ENCODE results near the gene SZT2. TPM values are rescaled to one million over a fixed set of nuclear protein-coding genes. Genes with fewer than 3 reads are reported as not detected.
"Not testable (repeated sequence)": the region's sequence is repeated elsewhere in the genome, so short reads cannot be mapped to it uniquely, and the experiment has no call there.

Gene SZT2
- total RNA-seq, 1 experiment from 2014 or later = 77.3 TPM

DNA sequence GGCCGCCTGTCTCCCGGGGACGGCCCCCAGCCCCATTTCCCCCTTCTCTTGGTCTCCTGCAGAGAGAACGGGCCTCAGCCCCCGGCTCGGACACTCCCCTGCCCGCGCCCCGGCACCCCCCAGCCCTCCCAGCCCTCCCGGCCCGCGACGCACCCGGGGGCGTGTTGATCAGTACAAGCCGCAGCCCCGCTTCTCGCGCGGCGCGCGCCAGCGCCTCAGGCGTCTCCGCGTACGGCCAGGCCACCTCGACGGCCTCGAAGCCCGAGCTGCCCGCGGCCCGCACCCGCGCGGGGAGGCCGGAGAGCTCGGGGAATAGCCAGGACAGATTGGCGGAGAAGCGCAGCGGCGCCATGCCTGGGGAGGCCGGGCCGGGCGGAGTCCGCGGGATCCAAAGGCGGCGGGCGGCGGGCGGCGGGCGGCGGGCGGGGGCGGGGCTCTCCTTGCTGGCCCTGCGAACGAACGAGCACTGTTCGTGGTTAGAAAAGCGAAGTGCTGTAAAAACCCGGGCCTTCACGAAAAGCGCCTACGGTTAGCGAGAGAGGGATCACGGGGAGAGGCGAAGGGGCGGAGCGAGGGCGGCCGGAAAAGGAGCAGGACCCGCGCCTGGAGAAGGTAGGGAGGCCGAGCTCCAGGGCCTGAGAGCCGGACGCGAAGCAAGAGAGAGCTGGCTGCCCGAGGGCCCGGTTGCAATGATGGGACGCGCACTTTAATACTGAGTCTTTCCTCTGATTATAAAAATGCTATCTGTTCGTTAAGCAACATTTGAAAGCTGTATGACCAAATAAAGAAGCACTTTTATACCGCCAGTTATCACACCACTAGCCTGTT, 64.0 kb downstream of the SZT2 start, which contains the start of gene HYI:
Gene HYI (minus strand): TSS at position 490 of the 828 bp plus-strand sequence. CDS start 138 bp downstream, at position 352.
- Mint-ChIP-seq H3K36me3 (ENCODE audit: insufficient read depth, unreplicated experiment) (peaks cover 60% of the 10 kb centered on the region), H3K4me3 (ENCODE audit: low read depth, unreplicated experiment) (peak within 1 kb of the TSS; percentile 49), H3K27ac (ENCODE audit: unreplicated experiment) (peak within 1 kb of the TSS; percentile 90), H3K4me1 (ENCODE audit: low read depth, unreplicated experiment) (peaks cover 22% of the 10 kb centered on the region), H3K27me3 (ENCODE audit: unreplicated experiment) (no peaks in the 10 kb centered on the region), H3K9me3 (ENCODE audit: low read depth, unreplicated experiment) (peaks cover 3% of the 10 kb centered on the region)
- CTCF ChIA-PET = interaction anchor here (0.6 to 1.5 kb wide), 6 partner anchors 11 to 83 kb away, joined by 3 to 4 read pairs (median 3); no protein-coding TSS in a partner anchor
- intact Hi-C loops (cut with micrococcal nuclease; ENCODE audit: unreplicated experiment) = loop anchor here (5.0 kb wide), 1 partner anchor 74 kb away; no protein-coding TSS in a partner anchor
- BruUV-seq (replicated peaks) = no TSS peak
- no peak for TF ChIP-seq CTCF (IDR thresholded peaks at IDR 0.05; ENCODE audit: unreplicated experiment)
- peak; percentile 85 for DNase-seq

- CTCF ChIA-PET = interaction anchor here (0.6 to 1.5 kb wide), 5 partner anchors 11 to 82 kb away, joined by 3 to 4 read pairs (median 3); no protein-coding TSS in a partner anchor
- H3K4me1 Mint-ChIP-seq (ENCODE audit: low read depth, unreplicated experiment) = peaks cover 22% of the 10 kb centered on the region
- no peak for TF ChIP-seq CTCF (IDR thresholded peaks at IDR 0.05; ENCODE audit: unreplicated experiment)
- H3K36me3 Mint-ChIP-seq (ENCODE audit: insufficient read depth, unreplicated experiment) = peaks cover 52% of the 10 kb centered on the region
- intact Hi-C loops (cut with micrococcal nuclease; ENCODE audit: unreplicated experiment) = loop anchor here (5.0 kb wide), 1 partner anchor 73 kb away; no protein-coding TSS in a partner anchor
- no peaks in the 10 kb centered on the region for H3K27me3 Mint-ChIP-seq (ENCODE audit: unreplicated experiment)
- peak overlapping the region; percentile 90 for H3K27ac Mint-ChIP-seq (ENCODE audit: unreplicated experiment)
- BruUV-seq (replicated peaks) = TSS peak; percentile 83
- DNase-seq = peak; percentile 84
- H3K9me3 Mint-ChIP-seq (ENCODE audit: low read depth, unreplicated experiment) = peaks cover 3% of the 10 kb centered on the region
- H3K4me3 Mint-ChIP-seq (ENCODE audit: low read depth, unreplicated experiment) = peak overlapping the region; percentile 49
These were observed 64.7 kb downstream of the SZT2 start for GRCh38 chr1:43454270-43455011.

GRCh38 chr1:43455213-43455889, 65.7 kb downstream of the SZT2 start:
- DNase-seq = no peak
- Mint-ChIP-seq H3K9me3 (ENCODE audit: low read depth, unreplicated experiment) (peaks cover 6% of the 10 kb centered on the region), H3K27ac (ENCODE audit: unreplicated experiment) (no peak overlapping the region), H3K36me3 (ENCODE audit: insufficient read depth, unreplicated experiment) (peaks cover 43% of the 10 kb centered on the region), H3K27me3 (ENCODE audit: unreplicated experiment) (no peaks in the 10 kb centered on the region), H3K4me1 (ENCODE audit: low read depth, unreplicated experiment) (peaks cover 22% of the 10 kb centered on the region), H3K4me3 (ENCODE audit: low read depth, unreplicated experiment) (no peak overlapping the region)
- intact Hi-C loops (cut with micrococcal nuclease; ENCODE audit: unreplicated experiment) = no loop called here
- CTCF ChIA-PET = interaction anchor here (1.3 to 1.5 kb wide), 2 partner anchors 72 to 81 kb away, joined by 3 to 4 read pairs; no protein-coding TSS in a partner anchor
- TF ChIP-seq CTCF (IDR thresholded peaks at IDR 0.05; ENCODE audit: unreplicated experiment) = no peak
- no TSS peak for BruUV-seq (replicated peaks)

DNA sequence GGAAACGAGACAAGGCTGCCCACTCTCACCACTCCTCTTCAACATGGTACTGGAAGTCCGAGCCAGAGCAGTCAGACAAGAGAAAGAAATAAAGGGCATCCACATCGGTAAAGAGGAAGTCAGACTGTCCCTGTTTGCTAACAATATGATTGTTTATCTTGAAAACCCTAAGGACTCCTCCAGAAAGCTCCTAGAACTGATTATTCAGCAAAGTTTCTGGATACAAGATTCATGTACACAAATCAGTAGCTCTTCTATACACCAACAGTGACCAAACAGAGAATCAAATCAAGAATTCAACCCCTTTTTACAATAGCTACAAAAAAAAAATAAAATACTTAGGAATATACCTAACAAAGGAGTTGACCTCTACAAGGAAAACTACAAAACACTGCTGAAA, 68.7 kb downstream of the SZT2 start:
- peaks cover 12% of the 10 kb centered on the region for H3K9me3 Mint-ChIP-seq (ENCODE audit: low read depth, unreplicated experiment)
- H3K27me3 Mint-ChIP-seq (ENCODE audit: unreplicated experiment); CTCF ChIA-PET; DNase-seq; intact Hi-C loops (cut with micrococcal nuclease; ENCODE audit: unreplicated experiment); H3K4me3 Mint-ChIP-seq (ENCODE audit: low read depth, unreplicated experiment); H3K27ac Mint-ChIP-seq (ENCODE audit: unreplicated experiment); BruUV-seq (replicated peaks): not testable (repeated sequence)
- H3K4me1 Mint-ChIP-seq (ENCODE audit: low read depth, unreplicated experiment) = peaks cover 12% of the 10 kb centered on the region
- H3K36me3 Mint-ChIP-seq (ENCODE audit: insufficient read depth, unreplicated experiment) = peaks cover 15% of the 10 kb centered on the region
